LNCaP clone FGC (cell line): ENCODE data around the gene TBC1D17.

ENCODE experiments used
- DNase-seq: peaks from one replicate; pipeline ENCODE4 v3.0.0-alpha.2; 2011; ENCODE audit warnings: low read depth
- H3K4me3 ChIP-seq: 2 replicates; pipeline ENCODE4 v1.5.1; 2011; ENCODE audit warnings: mild to moderate bottlenecking, low read depth, low read length, control low read depth
- CTCF ChIP-seq: IDR thresholded peaks from 2 replicates; pipeline ENCODE4 v1.5.1; 2012; ENCODE audit warnings: mild to moderate bottlenecking; ENCODE audit not compliant: control insufficient read depth, insufficient read depth; ENCODE audit errors: extremely low read depth

The TBC1D17 gene

GRCh38 chr19:49894011-49894664, 16.6 kb downstream of the TBC1D17 start:
- no peak overlapping the region for H3K4me3 ChIP-seq
- no peak for DNase-seq
- TF ChIP-seq CTCF, result no peak

GRCh38 chr19:49894879-49895565, 17.5 kb downstream of the TBC1D17 start:
- H3K4me3 ChIP-seq, result no peak overlapping the region
- no peak for DNase-seq
- no peak for TF ChIP-seq CTCF

- DNase-seq, result no peak
- H3K4me3 ChIP-seq, result no peak overlapping the region
- TF ChIP-seq CTCF, result no peak
Observed at GRCh38 chr19:49895566-49896297, 18.2 kb downstream of the TBC1D17 start.

- no peak within 1 kb of the TSS for H3K4me3 ChIP-seq
- no peak for TF ChIP-seq CTCF
- DNase-seq, result no peak
Observed at GRCh38 chr19:49896863-49897621, 19.5 kb downstream of the TBC1D17 start, which contains the start of gene IL4I1. Gene IL4I1 (minus strand): TSS chr19:49896887. CDS start chr19:49896160, 727 bp downstream.

- H3K4me3 ChIP-seq, result no peak overlapping the region
- TF ChIP-seq CTCF, result no peak
- no peak for DNase-seq
Observed at GRCh38 chr19:49904136-49904535, 26.6 kb downstream of the TBC1D17 start.

- no peak for TF ChIP-seq CTCF
- no peak overlapping the region for H3K4me3 ChIP-seq
- DNase-seq, result no peak
Observed at GRCh38 chr19:49906879-49907564, 29.5 kb downstream of the TBC1D17 start.
